HepG2 (cell line): ENCODE data around the gene MS4A10. TPM values are rescaled to one million over a fixed set of nuclear protein-coding genes. Genes with fewer than 3 reads are reported as not detected.

Experiments used
- ATAC-seq: fragments of 200-7000 bp; cut with Tn5 transposase; 3 replicates; pipeline ENCODE4 v1.9.1; 2020; ENCODE audit warnings: mild to moderate bottlenecking, moderate library complexity
- BruUV-seq: library from RNA; stranded (reverse); fragments of 400-500 nt; replicated peaks from 2 replicates; lab custom pipeline; 2021; lab: Mats Ljungman, UMichigan
- CTCF ChIA-PET: fragments of 300-600 bp; formaldehyde crosslinking; extraction: SDS; loops from one replicate; lab custom pipeline; 2021; ENCODE audit warnings: low total read pairs, inconsistent platforms, low intra/inter-chr PET ratio; lab: Yijun Ruan, JAX
- POLR2A ChIA-PET: fragments of 350-600 bp; sonication (Branson Sonifier 250); formaldehyde crosslinking; loops from one replicate; lab custom pipeline; 2020; ENCODE audit warnings: antibody characterized with exemption, inconsistent platforms; lab: Yijun Ruan, JAX
- DNase-seq: peaks from one replicate; pipeline ENCODE4 v3.0.0-alpha.2; 2015; ENCODE audit warnings: low spot score
- FAIRE-seq: peaks from 3 replicates; lab custom pipeline; 2011; peaks lifted over from hg19 to GRCh38; lab: Jason Lieb, UNC
- H2AFZ ChIP-seq: one replicate; pipeline ENCODE4 v1.6.1; 2011; ENCODE audit warnings: low read length, inconsistent platforms
- H3K27ac ChIP-seq: fragments of 300-600 bp; 3 replicates; pipeline ENCODE4 v1.8.0; 2011; ENCODE audit warnings: mixed run types, mild to moderate bottlenecking, mixed read lengths, low read length, inconsistent platforms; ENCODE audit not compliant: insufficient read depth; ENCODE audit errors: extremely low read length
- H3K27me3 ChIP-seq, 2 experiments: fragments of 200-600 bp in 1 of 2; 2 replicates in 1 of 2; 3 replicates in 1 of 2; pipeline versions ENCODE4 v1.6.0 to v1.8.0; 2011; ENCODE audit warnings: low read length in 2 of 2, mild to moderate bottlenecking in 2 of 2, moderate library complexity in 2 of 2, inconsistent platforms in 1 of 2; ENCODE audit not compliant: insufficient read depth in 2 of 2, control insufficient read depth in 1 of 2
- H3K36me3 ChIP-seq, 2 experiments: fragments of 200-600 bp in 1 of 2; replicated peaks in 1 of 2; 2 replicates in 1 of 2; 3 replicates in 1 of 2; pipeline versions ENCODE4 v1.5.1 to v1.8.0; 2011; ENCODE audit warnings: low read length in 2 of 2, inconsistent platforms in 1 of 2; ENCODE audit not compliant: insufficient read depth in 2 of 2, control insufficient read depth in 1 of 2
- H3K4me1 ChIP-seq: 2 replicates; pipeline ENCODE4 v1.5.1; 2012; ENCODE audit warnings: low read length, inconsistent platforms; ENCODE audit not compliant: insufficient read depth
- H3K4me2 ChIP-seq: 2 replicates; pipeline ENCODE4 v1.6.0; 2011; ENCODE audit warnings: low read depth, low read length, inconsistent platforms
- H3K4me3 ChIP-seq, 3 experiments: fragments of 200-600 bp in 1 of 3; sonication (generic), shearing (Covaris generic) in 1 of 3; replicated peaks in 1 of 3; 2 replicates each; pipeline ENCODE4 v1.5.1; 2011 to 2016; ENCODE audit warnings: low read length in 3 of 3, inconsistent platforms in 2 of 3, low read depth in 2 of 3, mild to moderate bottlenecking in 2 of 3, control low read depth in 1 of 3, mixed read lengths in 1 of 3; ENCODE audit not compliant: insufficient read depth in 1 of 3
- H3K79me2 ChIP-seq: one replicate; pipeline ENCODE4 v1.6.1; 2011; ENCODE audit warnings: low read length, inconsistent platforms; ENCODE audit not compliant: insufficient read depth
- H3K9ac ChIP-seq: 2 replicates; pipeline ENCODE4 v1.6.0; 2011; ENCODE audit warnings: mild to moderate bottlenecking, low read depth, low read length, inconsistent platforms; ENCODE audit not compliant: insufficient read depth
- H3K9me3 ChIP-seq: 2 replicates; pipeline ENCODE4 v1.5.1; 2012; ENCODE audit warnings: mild to moderate bottlenecking, low read length
- H4K20me1 ChIP-seq: 2 replicates; pipeline ENCODE4 v1.6.0; 2011; ENCODE audit warnings: inconsistent platforms, mild to moderate bottlenecking, low read length, moderate library complexity; ENCODE audit not compliant: insufficient read depth
- ELF4 ChIP-seq: sonication (generic); formaldehyde crosslinking; IDR thresholded peaks from 2 replicates; pipeline ENCODE4 v1.5.0; 2020; ENCODE audit warnings: missing genetic modification reagents, mild to moderate bottlenecking, moderate library complexity, borderline replicate concordance
- FOXM1 ChIP-seq: sonication (generic); formaldehyde crosslinking; IDR thresholded peaks from 2 replicates; pipeline ENCODE4 v1.5.0; 2020; ENCODE audit warnings: missing genetic modification reagents
- GPN1 ChIP-seq: sonication (generic); formaldehyde crosslinking; IDR thresholded peaks from 2 replicates; pipeline ENCODE4 v1.5.1; 2020; ENCODE audit warnings: missing genetic modification reagents, borderline replicate concordance
- KAT7 ChIP-seq: IDR thresholded peaks from 2 replicates; pipeline ENCODE4 v1.6.1; 2018; ENCODE audit warnings: borderline replicate concordance, missing compliant biosample characterization
- NR2F1 ChIP-seq, 2 experiments: fragments of 450-650 bp in 1 of 2; formaldehyde crosslinking in 1 of 2; IDR thresholded peaks; 2 replicates each; pipeline versions ENCODE4 v1.5.0 to v1.6.1; 2016 to 2020; ENCODE audit warnings: mild to moderate bottlenecking in 1 of 2, missing compliant biosample characterization in 1 of 2, missing genetic modification reagents in 1 of 2, moderate library complexity in 1 of 2
- PPARG ChIP-seq: conservative IDR thresholded peaks from 2 replicates; pipeline ENCODE4 v1.6.1; 2016; ENCODE audit warnings: missing biosample characterization, missing genetic modification reagents
- ZC3H4 ChIP-seq: sonication (generic); formaldehyde crosslinking; IDR thresholded peaks from 2 replicates; pipeline ENCODE4 v1.4.0; 2020; ENCODE audit warnings: missing genetic modification reagents, borderline replicate concordance
- ZEB1 ChIP-seq: IDR thresholded peaks from 2 replicates; pipeline ENCODE4 v1.6.1; 2012; ENCODE audit warnings: mild to moderate bottlenecking, low read depth, inconsistent platforms; ENCODE audit not compliant: insufficient replicate concordance
- ZNF432 ChIP-seq: sonication (generic); formaldehyde crosslinking; IDR thresholded peaks from 2 replicates; pipeline ENCODE4 v1.5.0; 2020; ENCODE audit warnings: missing genetic modification reagents, mild to moderate bottlenecking, borderline replicate concordance
- ZNF549 ChIP-seq: sonication (generic); formaldehyde crosslinking; IDR thresholded peaks from 2 replicates; pipeline ENCODE4 v1.5.0; 2020; ENCODE audit warnings: missing genetic modification reagents
- ZNF660 ChIP-seq: sonication (generic); formaldehyde crosslinking; IDR thresholded peaks from 2 replicates; pipeline ENCODE4 v1.5.1; 2020; ENCODE audit warnings: mild to moderate bottlenecking, low read depth, missing genetic modification reagents, borderline replicate concordance
- WGBS: methylation state at CpG from one replicate; pipeline ENCODE4 v1.1.6; 2017; ENCODE audit warnings: low lambda C conversion rate; 5-methylcytosine and 5-hydroxymethylcytosine counted together
- in situ Hi-C: cut with HindIII; loops from 2 replicates; pipeline ENCODE4 v1.10.0; 2017; ENCODE audit warnings: low pct_unique_long_range_greater_than_20kb; ENCODE audit not compliant: extremely low pct_ligation_motif_present
- intact Hi-C: fragments of 100-400 bp; cut with micrococcal nuclease; formaldehyde crosslinking; loops from one replicate; pipeline ENCODE4 v1.10.0; 2022; ENCODE audit not compliant: unreplicated experiment
- polyA plus RNA-seq, 8 experiments: library from polyadenylated mRNA; depleted of rRNA in 3 of 8; stranded (reverse) in 7 of 8; unstranded in 1 of 8; fragments of >200 nt; fragmentation: Illumina TruSeq in 4 of 8; extraction: Trizol in 4 of 8; gene quantifications; 2 replicates each; pipeline versions ENCODE4 v1.2.1 to v1.2.3, GENCODE V29; 2011 to 2016; ENCODE audit warnings: low read depth in 4 of 8, missing spikeins in 1 of 8, mixed read lengths in 1 of 8; ENCODE audit not compliant: insufficient read depth in 1 of 8
- total RNA-seq, 5 experiments: library from RNA; depleted of rRNA; stranded (reverse); fragments of >200 nt; fragmentation: Illumina TruSeq; extraction: Trizol; gene quantifications; 2 replicates each; pipeline ENCODE4 v1.2.3, GENCODE V29; 2016; ENCODE audit warnings: low read depth in 1 of 5
- TF ChIP-seq, protein P1 (sequence below): sonication (generic); formaldehyde crosslinking; IDR thresholded peaks from 2 replicates; pipeline ENCODE4 v1.4.0; 2020; ENCODE audit warnings: missing genetic modification reagents
- TF ChIP-seq, protein P2 (sequence below), 2 experiments: fragments of 450-650 bp in 1 of 2; sonication (generic) in 1 of 2; formaldehyde crosslinking; IDR thresholded peaks; 2 replicates each; pipeline versions ENCODE4 v1.5.0 to v1.8.0; 2020 to 2022; ENCODE audit warnings: mild to moderate bottlenecking in 1 of 2, missing genetic modification reagents in 1 of 2
- TF ChIP-seq, protein P3 (sequence below): sonication (generic); formaldehyde crosslinking; IDR thresholded peaks from 2 replicates; pipeline ENCODE4 v1.8.0; 2022; ENCODE audit warnings: mild to moderate bottlenecking, missing genetic modification reagents, moderate library complexity
- TF ChIP-seq, protein P4 (sequence below): sonication (generic); formaldehyde crosslinking; IDR thresholded peaks from 2 replicates; pipeline ENCODE4 v1.4.0; 2020; ENCODE audit warnings: missing genetic modification reagents; ENCODE audit errors: not compliant biosample characterization
- TF ChIP-seq, protein P5 (sequence below): IDR thresholded peaks from 2 replicates; pipeline ENCODE4 v1.6.1; 2016; ENCODE audit warnings: missing genetic modification reagents, missing compliant biosample characterization

Gene MS4A10
- total and polyA plus RNA-seq, 2 of the 13 experiments (the other 11 are each of a cell fraction or from before 2014, with no cell fraction given) = not detected

DNA sequence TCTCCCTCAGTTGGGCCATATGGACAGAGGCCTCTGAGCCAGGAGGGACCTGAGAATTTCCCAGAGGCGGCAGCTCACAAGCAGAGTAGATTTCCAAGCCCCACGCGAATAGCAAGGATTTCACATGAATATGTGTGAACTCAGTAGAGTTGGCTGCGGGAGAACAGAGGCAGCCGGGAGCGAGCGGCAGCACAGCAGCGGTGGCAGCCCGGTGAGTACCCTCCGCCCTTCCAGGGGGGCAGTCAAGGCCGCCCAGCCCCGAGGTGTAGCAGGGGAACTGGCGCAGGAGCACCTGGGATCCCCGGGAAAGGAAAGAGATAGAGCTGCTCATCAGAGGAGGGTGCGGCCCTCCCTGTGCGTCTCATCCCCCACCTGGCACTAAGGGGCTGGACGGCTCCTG lies 36.9 kb upstream of the MS4A10 start (continued):
- no peak for TF ChIP-seq ZEB1
- TF ChIP-seq, protein P1, sequence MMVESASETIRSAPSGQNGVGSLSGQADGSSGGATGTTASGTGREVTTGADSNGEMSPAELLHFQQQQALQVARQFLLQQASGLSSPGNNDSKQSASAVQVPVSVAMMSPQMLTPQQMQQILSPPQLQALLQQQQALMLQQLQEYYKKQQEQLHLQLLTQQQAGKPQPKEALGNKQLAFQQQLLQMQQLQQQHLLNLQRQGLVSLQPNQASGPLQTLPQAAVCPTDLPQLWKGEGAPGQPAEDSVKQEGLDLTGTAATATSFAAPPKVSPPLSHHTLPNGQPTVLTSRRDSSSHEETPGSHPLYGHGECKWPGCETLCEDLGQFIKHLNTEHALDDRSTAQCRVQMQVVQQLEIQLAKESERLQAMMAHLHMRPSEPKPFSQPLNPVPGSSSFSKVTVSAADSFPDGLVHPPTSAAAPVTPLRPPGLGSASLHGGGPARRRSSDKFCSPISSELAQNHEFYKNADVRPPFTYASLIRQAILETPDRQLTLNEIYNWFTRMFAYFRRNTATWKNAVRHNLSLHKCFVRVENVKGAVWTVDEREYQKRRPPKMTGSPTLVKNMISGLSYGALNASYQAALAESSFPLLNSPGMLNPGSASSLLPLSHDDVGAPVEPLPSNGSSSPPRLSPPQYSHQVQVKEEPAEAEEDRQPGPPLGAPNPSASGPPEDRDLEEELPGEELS (CRISPR knock-in tag) = no peak
- TF ChIP-seq, protein P2, sequence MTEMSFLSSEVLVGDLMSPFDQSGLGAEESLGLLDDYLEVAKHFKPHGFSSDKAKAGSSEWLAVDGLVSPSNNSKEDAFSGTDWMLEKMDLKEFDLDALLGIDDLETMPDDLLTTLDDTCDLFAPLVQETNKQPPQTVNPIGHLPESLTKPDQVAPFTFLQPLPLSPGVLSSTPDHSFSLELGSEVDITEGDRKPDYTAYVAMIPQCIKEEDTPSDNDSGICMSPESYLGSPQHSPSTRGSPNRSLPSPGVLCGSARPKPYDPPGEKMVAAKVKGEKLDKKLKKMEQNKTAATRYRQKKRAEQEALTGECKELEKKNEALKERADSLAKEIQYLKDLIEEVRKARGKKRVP (CRISPR knock-in tag; IDR thresholded peaks at IDR 0.05) = no peak
- TF ChIP-seq, protein P3, sequence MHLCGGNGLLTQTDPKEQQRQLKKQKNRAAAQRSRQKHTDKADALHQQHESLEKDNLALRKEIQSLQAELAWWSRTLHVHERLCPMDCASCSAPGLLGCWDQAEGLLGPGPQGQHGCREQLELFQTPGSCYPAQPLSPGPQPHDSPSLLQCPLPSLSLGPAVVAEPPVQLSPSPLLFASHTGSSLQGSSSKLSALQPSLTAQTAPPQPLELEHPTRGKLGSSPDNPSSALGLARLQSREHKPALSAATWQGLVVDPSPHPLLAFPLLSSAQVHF = no peak
- no peak for TF ChIP-seq ZNF660 (CRISPR knock-in tag)
- TF ChIP-seq KAT7 (CRISPR knock-in tag) = no peak
- TF ChIP-seq ZNF549 (CRISPR knock-in tag) = no peak

DNA sequence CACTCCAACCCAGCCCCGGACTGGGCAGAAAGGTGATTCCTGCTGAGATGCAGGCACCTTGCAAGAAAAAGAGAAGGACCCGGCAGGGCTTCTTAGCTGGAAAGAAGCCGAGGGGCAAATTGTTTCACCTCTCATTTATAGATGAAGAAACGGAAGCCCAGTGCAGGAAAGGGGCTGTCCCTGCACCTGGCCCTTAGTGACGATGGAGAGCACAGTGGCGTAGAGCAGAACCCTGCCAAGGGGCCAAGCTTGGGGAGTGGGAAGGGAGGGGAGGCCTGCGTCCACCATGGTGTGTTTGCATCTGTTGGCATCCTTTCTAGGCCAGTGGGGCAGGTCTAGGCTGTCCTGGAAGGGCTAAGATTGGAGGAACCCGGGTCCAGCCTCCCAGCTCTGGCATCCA lies 36.3 kb upstream of the MS4A10 start:
- Histone ChIP-seq H3K4me1 (peaks cover 4% of the 10 kb centered on the region; the same call in 1 of the 2 replicates), H3K36me3 (no peaks in the 10 kb centered on the region), H2AFZ (no peak overlapping the region), H3K4me3 (no peak overlapping the region), H3K9ac (no peak overlapping the region), H3K79me2 (no peaks in the 10 kb centered on the region), H3K27me3 (no peaks in the 10 kb centered on the region)
- 33% methylated on average over 7 of the region's 8 CpGs for WGBS
- BruUV-seq = no TSS peak
- FAIRE-seq (no peak), ATAC-seq (no peak)
- intact Hi-C loops = no loop called here
- POLR2A ChIA-PET = no interaction called here
- TF ChIP-seq PPARG (CRISPR knock-in tag) (no peak), FOXM1 (CRISPR knock-in tag) (no peak), NR2F1 (CRISPR knock-in tag; IDR thresholded peaks at IDR 0.05) (no peak), ZNF432 (no peak), ZC3H4 (no peak), GPN1 (no peak), ELF4 (CRISPR knock-in tag) (no peak)
- TF ChIP-seq, protein P4, sequence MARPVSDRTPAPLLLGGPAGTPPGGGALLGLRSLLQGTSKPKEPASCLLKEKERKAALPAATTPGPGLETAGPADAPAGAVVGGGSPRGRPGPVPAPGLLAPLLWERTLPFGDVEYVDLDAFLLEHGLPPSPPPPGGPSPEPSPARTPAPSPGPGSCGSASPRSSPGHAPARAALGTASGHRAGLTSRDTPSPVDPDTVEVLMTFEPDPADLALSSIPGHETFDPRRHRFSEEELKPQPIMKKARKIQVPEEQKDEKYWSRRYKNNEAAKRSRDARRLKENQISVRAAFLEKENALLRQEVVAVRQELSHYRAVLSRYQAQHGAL (CRISPR knock-in tag) = no peak
- TF ChIP-seq, protein P5, sequence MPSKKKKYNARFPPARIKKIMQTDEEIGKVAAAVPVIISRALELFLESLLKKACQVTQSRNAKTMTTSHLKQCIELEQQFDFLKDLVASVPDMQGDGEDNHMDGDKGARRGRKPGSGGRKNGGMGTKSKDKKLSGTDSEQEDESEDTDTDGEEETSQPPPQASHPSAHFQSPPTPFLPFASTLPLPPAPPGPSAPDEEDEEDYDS = no peak
- TF ChIP-seq, all 625 proteins: peak for 0
- H3K4me2 ChIP-seq = no peak overlapping the region
- CTCF ChIA-PET = no interaction called here
- in situ Hi-C loops = no loop called here
- no peaks in the 10 kb centered on the region for H4K20me1 ChIP-seq
- H3K9me3 ChIP-seq = no peaks in the 10 kb centered on the region
- DNase-seq = no peak
- H3K27ac ChIP-seq = no peak overlapping the region
